Tibial nerve (tissue), 3 donors: ENCODE measurements around the gene DGLUCY.

ENCODE experiments used
- CTCF ChIP-seq, 5 experiments: fragments of 200-600 bp in 3 of 5; fragments of 450-650 bp in 2 of 5; sonication (generic) in 3 of 5; IDR thresholded peaks; one replicate each; pipeline ENCODE4 v1.5.1; 2016 to 2019; ENCODE audit warnings: antibody characterized with exemption in 5 of 5, mild to moderate bottlenecking in 3 of 5, moderate library complexity in 2 of 5
- POLR2A ChIP-seq, 2 donors: fragments of 450-650 bp; IDR thresholded peaks; one replicate each; pipeline ENCODE4 v1.6.1; 2017; ENCODE audit warnings: antibody characterized with exemption in 2 of 2, mild to moderate bottlenecking in 2 of 2, moderate library complexity in 2 of 2

DNA sequence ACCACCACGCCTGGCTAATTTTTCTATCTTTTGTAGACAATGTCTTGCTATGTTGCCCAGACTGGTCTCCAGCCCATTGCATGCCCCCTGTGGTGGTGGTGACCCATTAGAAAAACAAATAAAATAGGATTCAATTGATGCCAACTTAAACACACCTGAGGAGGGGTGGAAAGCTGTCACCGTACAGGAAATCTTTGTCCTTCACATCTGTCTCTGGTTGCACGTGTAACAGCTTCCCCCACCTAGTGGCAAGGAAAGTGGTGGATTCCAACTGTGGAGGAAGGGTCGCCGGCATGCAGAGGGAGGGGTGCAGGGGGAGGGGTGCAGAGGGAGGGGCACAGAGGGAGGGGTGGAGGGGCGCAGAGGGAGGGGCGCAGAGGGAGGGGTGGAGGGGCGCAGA, 156.7 kb downstream of the DGLUCY start:
- TF ChIP-seq CTCF (IDR thresholded peaks at IDR 0.05) (no peak), POLR2A (IDR thresholded peaks at IDR 0.05) (no peak)
